GM21447 (cell line): ENCODE measurements around the gene COLEC11.

ENCODE experiments used
- ATAC-seq: cut with Tn5 transposase; IDR thresholded peaks from one replicate; pipeline ENCODE4 v1.9.1; 2021; ENCODE audit not compliant: unreplicated experiment

COLEC11 gene

DNA sequence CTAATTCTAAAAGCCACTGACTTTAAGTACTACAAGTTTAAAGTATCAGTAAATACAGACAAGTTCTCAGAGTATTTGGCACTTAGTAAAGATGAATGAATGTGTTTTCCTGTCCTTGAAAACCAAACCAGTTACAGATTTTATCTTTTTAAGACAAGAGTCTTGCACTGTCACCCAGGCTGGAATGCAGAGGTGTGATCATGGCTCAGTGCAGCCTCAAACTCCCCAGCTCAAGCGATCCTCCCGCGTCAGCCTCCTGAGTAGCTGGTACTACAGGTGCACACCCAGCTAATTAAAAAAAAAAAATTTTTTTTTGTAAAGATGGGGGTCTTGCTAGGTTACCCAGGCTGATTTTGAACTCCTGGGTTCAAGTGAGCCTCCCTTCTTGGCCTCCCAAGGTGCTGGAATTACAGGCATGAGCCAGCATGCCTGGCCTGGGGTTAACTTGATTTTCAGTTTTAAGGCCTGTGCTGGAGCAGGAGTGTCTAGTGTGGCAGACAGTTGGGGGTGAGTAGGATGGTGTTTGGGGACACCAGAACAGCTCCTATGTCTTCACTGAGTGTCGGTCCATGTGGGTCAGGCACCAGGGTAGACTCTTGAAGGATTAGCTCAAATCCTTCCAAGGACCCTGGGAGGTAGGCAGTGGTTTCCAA lies 10.2 kb upstream of the COLEC11 start:
- ATAC-seq = no peak

GRCh38 chr2:3585261-3586109 lies 9.4 kb upstream of the COLEC11 start:
- no peak for ATAC-seq

DNA sequence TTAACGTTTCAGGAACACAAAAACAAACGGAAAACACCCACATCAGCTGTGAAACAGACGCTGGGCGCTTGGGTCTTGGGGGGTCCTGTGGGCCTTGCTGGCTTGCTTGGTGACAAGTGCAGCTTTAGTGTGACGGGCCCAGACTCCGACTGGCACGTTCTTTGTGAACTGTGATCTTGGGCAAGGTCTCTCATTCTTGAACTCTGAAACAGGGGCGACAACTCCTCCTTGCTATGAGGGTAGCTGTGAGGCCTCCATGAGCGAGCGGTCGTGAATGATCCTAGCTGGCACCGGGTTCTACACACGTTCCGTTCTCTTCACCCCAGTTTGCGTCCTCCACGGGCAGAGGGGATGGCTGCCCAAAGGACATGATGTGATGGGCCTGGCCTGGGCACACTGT lies 8.7 kb upstream of the COLEC11 start:
- ATAC-seq = no peak

DNA sequence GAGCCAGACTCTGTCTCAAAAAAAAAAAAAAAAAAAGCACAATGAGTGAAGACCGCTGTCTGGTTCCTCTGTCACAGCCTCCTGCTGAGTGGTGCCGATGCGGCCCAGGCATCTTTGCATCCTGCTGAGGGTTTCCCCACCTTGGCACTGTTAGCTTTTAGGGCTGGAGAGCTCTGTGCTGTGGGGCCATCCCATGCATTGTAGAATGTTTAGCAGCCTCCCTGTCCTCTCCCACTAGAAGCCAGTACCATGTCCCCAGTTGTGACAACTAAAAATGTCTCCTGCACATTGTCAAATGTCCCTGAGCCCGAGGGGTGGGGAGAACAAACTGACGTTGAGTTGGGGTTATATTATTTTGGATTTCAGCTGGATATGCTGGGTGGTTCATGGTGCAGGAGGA lies 7.9 kb upstream of the COLEC11 start:
- ATAC-seq = no peak

- no peak for ATAC-seq
These were observed 7.5 kb upstream of the COLEC11 start for GRCh38 chr2:3587432-3587831.

DNA sequence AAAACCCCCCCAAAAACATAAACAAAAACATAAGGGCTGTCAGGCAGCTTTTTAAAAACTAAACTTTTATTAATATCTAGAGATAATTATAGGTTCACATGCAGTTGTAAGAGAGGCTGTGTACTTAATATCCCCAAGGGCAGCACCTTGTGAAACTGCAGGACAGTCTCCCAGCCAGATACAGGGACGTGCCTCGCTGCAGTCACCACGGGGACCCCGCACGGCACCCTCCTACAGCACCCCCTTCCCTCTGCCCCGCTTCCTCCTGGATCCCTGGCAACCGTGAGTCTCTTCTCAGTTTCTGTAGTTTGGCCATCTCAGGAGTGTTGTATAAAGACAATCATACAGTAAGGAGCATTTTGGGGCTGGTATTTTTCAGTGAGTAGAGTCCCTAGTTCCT lies 6.8 kb upstream of the COLEC11 start:
- no peak for ATAC-seq

DNA sequence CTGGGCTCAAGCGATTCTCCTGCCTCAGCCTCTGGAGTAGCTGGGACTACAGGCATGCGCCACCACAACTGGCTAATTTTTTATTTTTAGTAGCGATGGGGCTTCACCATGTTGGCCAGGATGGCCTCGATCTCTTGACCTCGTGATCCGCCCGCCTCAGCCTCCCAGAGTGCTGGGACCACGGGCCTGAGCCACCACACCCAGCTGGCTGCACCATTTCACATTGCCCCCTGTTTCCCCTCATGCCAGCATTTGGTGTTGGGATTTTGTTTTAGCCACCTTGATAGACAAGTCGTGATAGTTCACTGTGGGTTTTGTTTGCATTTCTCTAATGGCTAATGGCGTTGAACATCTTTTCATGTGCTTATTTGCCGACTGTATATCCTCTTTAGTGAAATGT lies 5.8 kb upstream of the COLEC11 start:
- ATAC-seq = no peak

DNA sequence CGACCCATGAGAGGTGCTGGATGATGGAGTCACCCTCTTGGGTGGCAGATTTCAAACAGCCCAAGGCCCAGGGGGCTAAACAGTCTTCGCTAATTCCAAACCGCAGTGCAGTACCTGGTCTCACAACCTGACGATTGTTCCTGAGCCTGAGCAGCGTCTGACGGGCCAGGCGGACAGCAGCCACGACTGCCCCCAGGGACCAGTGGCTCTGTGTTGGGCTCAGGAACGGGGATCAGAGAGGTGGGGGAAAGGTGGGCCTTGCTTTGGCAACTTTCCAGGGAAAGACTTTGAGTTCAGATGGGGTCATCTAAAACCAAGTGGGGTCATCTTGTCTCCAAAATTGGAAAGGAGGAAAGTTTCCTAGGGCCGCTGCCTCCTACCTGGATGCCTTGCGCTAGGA lies 492 bp downstream of the COLEC11 start:
- no peak for ATAC-seq

DNA sequence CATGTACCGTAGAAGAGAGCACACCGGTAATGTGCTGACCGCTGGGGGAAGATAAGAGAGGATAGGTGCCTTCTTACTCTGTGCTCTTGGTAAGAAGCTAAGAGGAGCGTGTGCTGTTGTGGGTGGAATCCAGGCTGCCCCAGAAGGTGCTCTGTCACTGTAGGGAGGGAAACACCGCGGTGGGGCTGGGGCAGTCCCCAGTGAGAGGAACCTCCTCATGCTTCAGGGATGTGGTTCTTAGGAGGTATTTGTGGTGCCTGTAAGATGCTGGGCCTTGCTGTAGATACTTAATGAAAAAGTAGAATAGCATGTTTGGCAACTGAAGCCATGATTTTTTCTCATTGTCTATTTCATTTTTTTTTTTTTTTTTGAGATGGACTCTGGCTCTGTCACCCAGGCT lies 1.1 kb downstream of the COLEC11 start:
- ATAC-seq = peak; percentile 86

GRCh38 chr2:3596901-3597417 lies 2.0 kb downstream of the COLEC11 start:
- ATAC-seq = no peak

DNA sequence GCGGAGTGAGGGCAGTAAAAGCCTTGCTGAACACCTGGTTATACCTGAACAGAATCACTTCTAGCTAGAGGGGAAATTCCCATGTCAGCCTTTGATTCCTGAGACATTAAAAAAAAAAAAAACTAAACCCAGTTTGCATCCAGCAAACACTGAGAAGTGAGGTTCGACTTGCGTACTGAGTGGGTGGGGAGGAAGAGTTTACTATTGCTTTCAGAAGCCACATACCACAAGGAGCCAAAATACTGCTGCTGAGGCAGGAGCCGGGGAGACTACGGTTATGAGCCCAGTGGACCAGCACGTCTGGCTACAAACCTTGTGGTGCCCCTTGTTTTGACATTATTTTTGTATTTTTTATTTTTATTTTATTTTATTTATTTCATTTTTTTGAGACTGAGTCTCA lies 2.7 kb downstream of the COLEC11 start:
- no peak for ATAC-seq

- ATAC-seq = no peak
These were observed 3.4 kb downstream of the COLEC11 start for GRCh38 chr2:3598197-3598910.

GRCh38 chr2:3598912-3599854 lies 4.3 kb downstream of the COLEC11 start:
- ATAC-seq = no peak

DNA sequence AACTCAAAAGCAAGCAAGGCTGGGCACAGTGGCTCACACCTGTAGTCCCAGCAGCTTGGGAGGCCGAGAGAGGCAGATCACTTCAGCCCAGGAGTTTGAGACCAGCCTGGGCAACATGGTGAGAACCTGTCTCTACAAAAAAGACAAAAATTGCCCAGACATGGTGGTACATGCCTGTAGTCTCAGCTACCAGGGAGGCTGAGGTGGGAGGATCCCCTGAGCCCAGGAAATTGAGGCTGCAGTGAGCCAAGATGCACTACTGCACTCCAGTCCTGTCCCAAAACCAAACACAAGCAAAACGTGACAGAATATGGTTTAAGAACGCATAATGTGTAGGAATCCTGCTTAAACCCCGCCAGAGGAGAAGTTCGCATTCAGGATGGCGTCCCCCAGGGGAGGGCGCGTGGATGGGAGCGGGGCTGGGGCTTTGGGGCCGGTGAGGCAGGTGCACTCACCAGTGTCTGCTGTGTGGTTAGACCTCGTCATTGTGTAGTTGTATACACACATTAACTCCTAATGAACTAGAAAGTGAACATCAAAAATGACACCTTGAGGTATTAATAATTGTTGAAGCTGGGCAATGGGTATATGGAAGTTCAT lies 5.4 kb downstream of the COLEC11 start:
- no peak for ATAC-seq

DNA sequence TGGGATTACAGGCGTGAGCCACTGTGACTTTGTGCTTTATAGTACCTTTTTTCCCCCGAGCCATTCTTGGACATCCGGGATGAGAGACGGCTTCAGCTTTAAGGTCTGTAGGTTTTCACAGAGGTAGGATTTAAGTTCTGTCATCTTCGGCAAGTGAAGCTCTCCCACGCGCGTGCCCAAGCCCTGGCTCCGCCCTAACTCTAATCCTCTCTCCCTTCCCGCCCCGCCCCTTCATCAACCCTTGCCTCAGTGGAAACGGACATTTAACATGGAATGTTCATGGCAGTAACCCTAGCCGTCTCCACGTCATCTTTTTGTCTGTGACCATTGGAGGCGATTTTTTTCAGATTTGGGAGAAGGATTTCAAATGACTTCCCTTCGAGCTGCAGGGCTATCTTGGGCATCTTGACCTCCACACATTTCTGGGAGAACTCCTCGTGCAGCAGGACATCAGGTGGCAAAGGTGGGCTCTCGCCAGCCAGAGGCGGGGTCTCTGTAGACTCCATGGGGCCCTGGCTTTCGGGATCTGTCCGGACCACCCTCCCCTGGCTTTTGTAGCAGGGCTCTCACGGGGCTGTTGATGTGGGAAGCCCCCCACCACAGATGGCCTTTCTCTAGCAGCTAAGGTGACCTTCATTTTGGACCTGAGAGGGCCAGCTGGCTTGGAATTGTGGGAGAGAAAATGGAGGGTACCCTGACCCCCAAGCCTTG lies 6.8 kb downstream of the COLEC11 start:
- ATAC-seq = no peak

GRCh38 chr2:3602553-3603339 lies 7.8 kb downstream of the COLEC11 start:
- no peak for ATAC-seq

- no peak for ATAC-seq
These were observed 8.8 kb downstream of the COLEC11 start for GRCh38 chr2:3603536-3604206.

- no peak for ATAC-seq
These were observed 9.4 kb downstream of the COLEC11 start for GRCh38 chr2:3604207-3604877.
